ENCODE measurements around the gene SH3RF1. TPM values are rescaled to one million over a fixed set of nuclear protein-coding genes. Genes with fewer than 3 reads are reported as not detected.

SH3RF1 gene
- total and polyA plus RNA-seq, 10 of the 15 experiments (the other 5 are each of a cell fraction or from before 2014, with no cell fraction given) = 4.5 to 22.5 (median 10.4) TPM

DNA sequence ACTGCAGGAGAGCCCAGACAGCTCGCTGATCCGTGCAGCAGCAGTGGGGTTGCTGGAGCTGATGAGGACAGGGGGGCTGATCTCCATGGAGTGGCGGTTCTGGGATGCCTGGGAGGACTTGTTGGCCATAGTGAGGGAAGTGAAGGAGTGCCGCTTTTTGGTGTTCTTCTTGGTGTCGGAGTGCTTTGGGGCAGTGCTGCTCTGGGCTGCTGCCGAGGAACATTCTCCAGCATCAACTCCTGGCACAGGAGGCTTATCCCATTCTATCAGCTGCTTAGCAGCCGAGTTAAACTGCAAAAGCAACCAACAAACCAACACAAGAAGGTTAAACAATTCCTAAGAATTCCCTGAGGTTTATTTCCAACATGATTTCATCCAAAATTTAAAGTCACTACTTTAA lies 134.4 kb downstream of the SH3RF1 start:
- H3K4me2 ChIP-seq (ENCODE audit: control insufficient read depth, insufficient read depth) = no peak overlapping the region
- no TSS peak for BruUV-seq (replicated peaks)
- WGBS (ENCODE audit: insufficient coverage, insufficient replicate concordance, low lambda C conversion rate, missing lambda C conversion rate) = 80% methylated on average over 7 of the region's 7 CpGs
- H3K4me3 ChIP-seq = no peak overlapping the region
- no peaks in the 10 kb centered on the region for H3K4me1 ChIP-seq (ENCODE audit: control insufficient read depth, insufficient read depth, low read length)
- H4K20me1 ChIP-seq (ENCODE audit: control insufficient read depth, insufficient read depth) = no peaks in the 10 kb centered on the region
- ATAC-seq = no peak
- CTCF ChIA-PET = no interaction called here
- H3K36me3 ChIP-seq (ENCODE audit: control insufficient read depth in 2 of 2, insufficient read depth in 2 of 2, low read length in 1 of 2) = peaks cover 11 to 24% of the 10 kb centered on the region in 2 experiments; a peak in 3 of 4 replicates
- no peak overlapping the region for H2AFZ ChIP-seq (ENCODE audit: control insufficient read depth, low read depth, low read length)
- H3K27ac ChIP-seq (ENCODE audit: control insufficient read depth, insufficient read depth) = no peak overlapping the region
- POLR2A ChIA-PET = no interaction called here
- SMC1A ChIA-PET (ENCODE audit: uncharacterized antibody, unreplicated experiment) = interaction anchor here (0.6 to 1.4 kb wide), 3 partner anchors 8 to 19 kb away, joined by 3 to 5 read pairs (median 3); no protein-coding TSS in a partner anchor
- no peak for DNase-seq (ENCODE audit: low read depth, low spot score)
- RAD21 ChIA-PET (ENCODE audit: unreplicated experiment) = no interaction called here
- no peak for FAIRE-seq
- H3K9me3 ChIP-seq (replicated peaks; ENCODE audit: control insufficient read depth, insufficient read depth, low read length) = no peaks in the 10 kb centered on the region; the same call in 1 of the 3 replicates
- in situ Hi-C loops (cut with MboI) = no loop called here
- H3K9ac ChIP-seq (ENCODE audit: control insufficient read depth, insufficient read depth, low read length) = no peak overlapping the region
- TF ChIP-seq, protein P1, sequence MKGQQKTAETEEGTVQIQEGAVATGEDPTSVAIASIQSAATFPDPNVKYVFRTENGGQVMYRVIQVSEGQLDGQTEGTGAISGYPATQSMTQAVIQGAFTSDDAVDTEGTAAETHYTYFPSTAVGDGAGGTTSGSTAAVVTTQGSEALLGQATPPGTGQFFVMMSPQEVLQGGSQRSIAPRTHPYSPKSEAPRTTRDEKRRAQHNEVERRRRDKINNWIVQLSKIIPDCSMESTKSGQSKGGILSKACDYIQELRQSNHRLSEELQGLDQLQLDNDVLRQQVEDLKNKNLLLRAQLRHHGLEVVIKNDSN (IDR thresholded peaks at IDR 0.05; ENCODE audit: borderline replicate concordance, extremely low read length, insufficient read depth, low read depth, low read length) = no peak
- no peak for TF ChIP-seq FOS (IDR thresholded peaks at IDR 0.05; ENCODE audit: borderline replicate concordance, extremely low read depth, insufficient read length)
- no peak for TF ChIP-seq HDAC2 (IDR thresholded peaks at IDR 0.05)
- no peak for TF ChIP-seq ETV6 (conservative IDR thresholded peaks at IDR 0.05 in 1 of 2, IDR thresholded peaks at IDR 0.05 in 1 of 2; ENCODE audit: borderline replicate concordance in 1 of 2, low read depth in 1 of 2)
- TF ChIP-seq WRNIP1 (IDR thresholded peaks at IDR 0.05; ENCODE audit: borderline replicate concordance, low read depth, low read length) = no peak
- TF ChIP-seq, protein P2, sequence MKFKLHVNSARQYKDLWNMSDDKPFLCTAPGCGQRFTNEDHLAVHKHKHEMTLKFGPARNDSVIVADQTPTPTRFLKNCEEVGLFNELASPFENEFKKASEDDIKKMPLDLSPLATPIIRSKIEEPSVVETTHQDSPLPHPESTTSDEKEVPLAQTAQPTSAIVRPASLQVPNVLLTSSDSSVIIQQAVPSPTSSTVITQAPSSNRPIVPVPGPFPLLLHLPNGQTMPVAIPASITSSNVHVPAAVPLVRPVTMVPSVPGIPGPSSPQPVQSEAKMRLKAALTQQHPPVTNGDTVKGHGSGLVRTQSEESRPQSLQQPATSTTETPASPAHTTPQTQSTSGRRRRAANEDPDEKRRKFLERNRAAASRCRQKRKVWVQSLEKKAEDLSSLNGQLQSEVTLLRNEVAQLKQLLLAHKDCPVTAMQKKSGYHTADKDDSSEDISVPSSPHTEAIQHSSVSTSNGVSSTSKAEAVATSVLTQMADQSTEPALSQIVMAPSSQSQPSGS (IDR thresholded peaks at IDR 0.05; ENCODE audit: low read length) = no peak
- no peak for TF ChIP-seq POLR2AphosphoS5 (IDR thresholded peaks at IDR 0.05; ENCODE audit: low read length)
- no peak for TF ChIP-seq NFYB (IDR thresholded peaks at IDR 0.05; ENCODE audit: insufficient read depth, low read depth, low read length)
- no peak for TF ChIP-seq TCF3 (IDR thresholded peaks at IDR 0.05; ENCODE audit: borderline replicate concordance, insufficient read depth, low read depth, low read length)
- TF ChIP-seq SREBF2 (IDR thresholded peaks at IDR 0.05; ENCODE audit: low read length) = no peak
- TF ChIP-seq GATAD2B (conservative IDR thresholded peaks at IDR 0.05; ENCODE audit: low read depth) = no peak
- no peak for TF ChIP-seq RB1 (IDR thresholded peaks at IDR 0.05; ENCODE audit: borderline replicate concordance)
- TF ChIP-seq, protein P3, sequence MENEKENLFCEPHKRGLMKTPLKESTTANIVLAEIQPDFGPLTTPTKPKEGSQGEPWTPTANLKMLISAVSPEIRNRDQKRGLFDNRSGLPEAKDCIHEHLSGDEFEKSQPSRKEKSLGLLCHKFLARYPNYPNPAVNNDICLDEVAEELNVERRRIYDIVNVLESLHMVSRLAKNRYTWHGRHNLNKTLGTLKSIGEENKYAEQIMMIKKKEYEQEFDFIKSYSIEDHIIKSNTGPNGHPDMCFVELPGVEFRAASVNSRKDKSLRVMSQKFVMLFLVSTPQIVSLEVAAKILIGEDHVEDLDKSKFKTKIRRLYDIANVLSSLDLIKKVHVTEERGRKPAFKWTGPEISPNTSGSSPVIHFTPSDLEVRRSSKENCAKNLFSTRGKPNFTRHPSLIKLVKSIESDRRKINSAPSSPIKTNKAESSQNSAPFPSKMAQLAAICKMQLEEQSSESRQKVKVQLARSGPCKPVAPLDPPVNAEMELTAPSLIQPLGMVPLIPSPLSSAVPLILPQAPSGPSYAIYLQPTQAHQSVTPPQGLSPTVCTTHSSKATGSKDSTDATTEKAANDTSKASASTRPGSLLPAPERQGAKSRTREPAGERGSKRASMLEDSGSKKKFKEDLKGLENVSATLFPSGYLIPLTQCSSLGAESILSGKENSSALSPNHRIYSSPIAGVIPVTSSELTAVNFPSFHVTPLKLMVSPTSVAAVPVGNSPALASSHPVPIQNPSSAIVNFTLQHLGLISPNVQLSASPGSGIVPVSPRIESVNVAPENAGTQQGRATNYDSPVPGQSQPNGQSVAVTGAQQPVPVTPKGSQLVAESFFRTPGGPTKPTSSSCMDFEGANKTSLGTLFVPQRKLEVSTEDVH (IDR thresholded peaks at IDR 0.05; ENCODE audit: low read depth, partially characterized antibody) = no peak
- no peak for TF ChIP-seq RAD51 (IDR thresholded peaks at IDR 0.05)
- no peak for TF ChIP-seq MYB (IDR thresholded peaks at IDR 0.05; ENCODE audit: borderline replicate concordance, low read depth, low read length)
- intact Hi-C loops (cut with micrococcal nuclease; ENCODE audit: unreplicated experiment) = no loop called here
- H3K79me2 ChIP-seq (ENCODE audit: control insufficient read depth, insufficient read depth, low read length) = no peaks in the 10 kb centered on the region
- H3K27me3 ChIP-seq (replicated peaks in 1 of 2; ENCODE audit: control insufficient read depth in 2 of 2, insufficient read depth in 2 of 2, low read length in 1 of 2) = no peaks in the 10 kb centered on the region

Measured in GM12878 (cell line).